H1 (cell line): Measurements from ENCODE around the gene FBXO7. TPM values are rescaled to one million over a fixed set of nuclear protein-coding genes. Genes with fewer than 3 reads are reported as not detected.

Experiments used
- CBX8 ChIP-seq: fragments of 300-800, 300-1000 bp; sonication (generic); IDR thresholded peaks from 2 replicates; pipeline ENCODE4 v1.7.1; 2016; ENCODE audit warnings: low read depth, low read length, borderline replicate concordance
- CEBPB ChIP-seq: IDR thresholded peaks from 2 replicates; pipeline ENCODE4 v1.6.1; 2012; ENCODE audit warnings: low read depth, low read length
- CREB1 ChIP-seq: IDR thresholded peaks from 2 replicates; pipeline ENCODE4 v1.6.1; 2012; ENCODE audit warnings: inconsistent platforms
- HDAC2 ChIP-seq, 2 experiments: fragments of 300-600 bp in 1 of 2; sonication (generic) in 1 of 2; IDR thresholded peaks; 2 replicates each; pipeline ENCODE4 v1.6.1; 2011 to 2012; ENCODE audit warnings: low read depth in 2 of 2, low read length in 2 of 2, mild to moderate bottlenecking in 2 of 2, moderate library complexity in 2 of 2, borderline replicate concordance in 1 of 2, inconsistent platforms in 1 of 2
- RNF2 ChIP-seq: fragments of 200-900, 300-1000 bp; sonication (generic); IDR thresholded peaks from 2 replicates; pipeline ENCODE4 v1.7.1; 2016; ENCODE audit warnings: borderline replicate concordance, low read depth, mild to moderate bottlenecking, antibody characterized with exemption, low read length; ENCODE audit not compliant: poor library complexity, severe bottlenecking; ENCODE audit errors: missing control alignments
- SP2 ChIP-seq: IDR thresholded peaks from 2 replicates; pipeline ENCODE4 v1.6.1; 2012; ENCODE audit warnings: mild to moderate bottlenecking, low read length, inconsistent platforms
- SRF ChIP-seq: IDR thresholded peaks from 2 replicates; pipeline ENCODE4 v1.6.1; 2011; ENCODE audit warnings: mild to moderate bottlenecking, low read depth, low read length, moderate library complexity
- TAF1 ChIP-seq: IDR thresholded peaks from 2 replicates; pipeline ENCODE4 v1.6.1; 2011; ENCODE audit warnings: mild to moderate bottlenecking, low read depth, low read length
- polyA plus RNA-seq, 7 experiments: library from polyadenylated mRNA; depleted of rRNA in 3 of 7; stranded (reverse) in 5 of 7; unstranded in 2 of 7; fragments of >200 nt in 5 of 7; fragments of 200-250 nt in 2 of 7; gene quantifications; 1 replicate in 5 of 7; 2 replicates in 1 of 7; 4 replicates in 1 of 7; pipeline versions ENCODE4 v1.2.1 to v1.2.3, GENCODE V29; 2011 to 2013; ENCODE audit warnings: missing spikeins in 2 of 7, mixed read lengths in 2 of 7
- total RNA-seq: library from RNA; stranded (reverse); fragmentation: NEBNext Ultra II Directional; extraction: Animal tissue kit (Norgen Biotek cat#: 25700); gene quantifications from 2 replicates; pipeline ENCODE4 v1.2.1, GENCODE V29; 2021
- TF ChIP-seq, protein P1 (sequence below): fragments of 300-600 bp; sonication (generic); IDR thresholded peaks from 2 replicates; pipeline ENCODE4 v1.7.1; 2012; ENCODE audit warnings: low read length, moderate library complexity, mild to moderate bottlenecking, inconsistent platforms; ENCODE audit not compliant: insufficient replicate concordance
- TF ChIP-seq, protein P2 (sequence below): IDR thresholded peaks from 2 replicates; pipeline ENCODE4 v1.6.1; 2012; ENCODE audit warnings: inconsistent platforms

FBXO7 gene
- total and polyA plus RNA-seq, 2 of the 8 experiments (the other 6 are each of a cell fraction or from before 2014, with no cell fraction given): 62.7 to 76.1 TPM

DNA sequence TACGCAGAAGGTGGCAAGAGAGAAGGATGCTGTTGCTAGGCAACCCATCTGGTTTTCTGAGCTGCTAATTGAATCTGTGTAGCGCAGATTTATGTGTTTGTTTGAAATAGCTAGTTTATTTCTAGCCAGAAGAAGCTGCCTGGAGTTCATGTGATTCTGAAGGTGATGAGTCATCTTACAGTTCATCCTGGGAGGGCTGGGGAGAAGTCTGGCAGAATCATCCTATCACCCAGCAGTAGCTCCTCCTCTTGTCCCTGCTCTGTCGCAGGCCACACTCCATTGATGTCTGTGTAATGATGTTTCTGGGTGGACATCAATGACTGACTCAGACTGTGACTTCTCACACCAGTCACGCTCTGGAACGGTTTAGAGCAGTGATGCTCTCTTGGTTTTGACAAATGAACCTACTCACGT lies 4.8 kb upstream of the FBXO7 start (continued):
- TF ChIP-seq, protein P1, sequence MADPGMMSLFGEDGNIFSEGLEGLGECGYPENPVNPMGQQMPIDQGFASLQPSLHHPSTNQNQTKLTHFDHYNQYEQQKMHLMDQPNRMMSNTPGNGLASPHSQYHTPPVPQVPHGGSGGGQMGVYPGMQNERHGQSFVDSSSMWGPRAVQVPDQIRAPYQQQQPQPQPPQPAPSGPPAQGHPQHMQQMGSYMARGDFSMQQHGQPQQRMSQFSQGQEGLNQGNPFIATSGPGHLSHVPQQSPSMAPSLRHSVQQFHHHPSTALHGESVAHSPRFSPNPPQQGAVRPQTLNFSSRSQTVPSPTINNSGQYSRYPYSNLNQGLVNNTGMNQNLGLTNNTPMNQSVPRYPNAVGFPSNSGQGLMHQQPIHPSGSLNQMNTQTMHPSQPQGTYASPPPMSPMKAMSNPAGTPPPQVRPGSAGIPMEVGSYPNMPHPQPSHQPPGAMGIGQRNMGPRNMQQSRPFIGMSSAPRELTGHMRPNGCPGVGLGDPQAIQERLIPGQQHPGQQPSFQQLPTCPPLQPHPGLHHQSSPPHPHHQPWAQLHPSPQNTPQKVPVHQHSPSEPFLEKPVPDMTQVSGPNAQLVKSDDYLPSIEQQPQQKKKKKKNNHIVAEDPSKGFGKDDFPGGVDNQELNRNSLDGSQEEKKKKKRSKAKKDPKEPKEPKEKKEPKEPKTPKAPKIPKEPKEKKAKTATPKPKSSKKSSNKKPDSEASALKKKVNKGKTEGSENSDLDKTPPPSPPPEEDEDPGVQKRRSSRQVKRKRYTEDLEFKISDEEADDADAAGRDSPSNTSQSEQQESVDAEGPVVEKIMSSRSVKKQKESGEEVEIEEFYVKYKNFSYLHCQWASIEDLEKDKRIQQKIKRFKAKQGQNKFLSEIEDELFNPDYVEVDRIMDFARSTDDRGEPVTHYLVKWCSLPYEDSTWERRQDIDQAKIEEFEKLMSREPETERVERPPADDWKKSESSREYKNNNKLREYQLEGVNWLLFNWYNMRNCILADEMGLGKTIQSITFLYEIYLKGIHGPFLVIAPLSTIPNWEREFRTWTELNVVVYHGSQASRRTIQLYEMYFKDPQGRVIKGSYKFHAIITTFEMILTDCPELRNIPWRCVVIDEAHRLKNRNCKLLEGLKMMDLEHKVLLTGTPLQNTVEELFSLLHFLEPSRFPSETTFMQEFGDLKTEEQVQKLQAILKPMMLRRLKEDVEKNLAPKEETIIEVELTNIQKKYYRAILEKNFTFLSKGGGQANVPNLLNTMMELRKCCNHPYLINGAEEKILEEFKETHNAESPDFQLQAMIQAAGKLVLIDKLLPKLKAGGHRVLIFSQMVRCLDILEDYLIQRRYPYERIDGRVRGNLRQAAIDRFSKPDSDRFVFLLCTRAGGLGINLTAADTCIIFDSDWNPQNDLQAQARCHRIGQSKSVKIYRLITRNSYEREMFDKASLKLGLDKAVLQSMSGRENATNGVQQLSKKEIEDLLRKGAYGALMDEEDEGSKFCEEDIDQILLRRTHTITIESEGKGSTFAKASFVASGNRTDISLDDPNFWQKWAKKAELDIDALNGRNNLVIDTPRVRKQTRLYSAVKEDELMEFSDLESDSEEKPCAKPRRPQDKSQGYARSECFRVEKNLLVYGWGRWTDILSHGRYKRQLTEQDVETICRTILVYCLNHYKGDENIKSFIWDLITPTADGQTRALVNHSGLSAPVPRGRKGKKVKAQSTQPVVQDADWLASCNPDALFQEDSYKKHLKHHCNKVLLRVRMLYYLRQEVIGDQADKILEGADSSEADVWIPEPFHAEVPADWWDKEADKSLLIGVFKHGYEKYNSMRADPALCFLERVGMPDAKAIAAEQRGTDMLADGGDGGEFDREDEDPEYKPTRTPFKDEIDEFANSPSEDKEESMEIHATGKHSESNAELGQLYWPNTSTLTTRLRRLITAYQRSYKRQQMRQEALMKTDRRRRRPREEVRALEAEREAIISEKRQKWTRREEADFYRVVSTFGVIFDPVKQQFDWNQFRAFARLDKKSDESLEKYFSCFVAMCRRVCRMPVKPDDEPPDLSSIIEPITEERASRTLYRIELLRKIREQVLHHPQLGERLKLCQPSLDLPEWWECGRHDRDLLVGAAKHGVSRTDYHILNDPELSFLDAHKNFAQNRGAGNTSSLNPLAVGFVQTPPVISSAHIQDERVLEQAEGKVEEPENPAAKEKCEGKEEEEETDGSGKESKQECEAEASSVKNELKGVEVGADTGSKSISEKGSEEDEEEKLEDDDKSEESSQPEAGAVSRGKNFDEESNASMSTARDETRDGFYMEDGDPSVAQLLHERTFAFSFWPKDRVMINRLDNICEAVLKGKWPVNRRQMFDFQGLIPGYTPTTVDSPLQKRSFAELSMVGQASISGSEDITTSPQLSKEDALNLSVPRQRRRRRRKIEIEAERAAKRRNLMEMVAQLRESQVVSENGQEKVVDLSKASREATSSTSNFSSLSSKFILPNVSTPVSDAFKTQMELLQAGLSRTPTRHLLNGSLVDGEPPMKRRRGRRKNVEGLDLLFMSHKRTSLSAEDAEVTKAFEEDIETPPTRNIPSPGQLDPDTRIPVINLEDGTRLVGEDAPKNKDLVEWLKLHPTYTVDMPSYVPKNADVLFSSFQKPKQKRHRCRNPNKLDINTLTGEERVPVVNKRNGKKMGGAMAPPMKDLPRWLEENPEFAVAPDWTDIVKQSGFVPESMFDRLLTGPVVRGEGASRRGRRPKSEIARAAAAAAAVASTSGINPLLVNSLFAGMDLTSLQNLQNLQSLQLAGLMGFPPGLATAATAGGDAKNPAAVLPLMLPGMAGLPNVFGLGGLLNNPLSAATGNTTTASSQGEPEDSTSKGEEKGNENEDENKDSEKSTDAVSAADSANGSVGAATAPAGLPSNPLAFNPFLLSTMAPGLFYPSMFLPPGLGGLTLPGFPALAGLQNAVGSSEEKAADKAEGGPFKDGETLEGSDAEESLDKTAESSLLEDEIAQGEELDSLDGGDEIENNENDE: no peak
- TF ChIP-seq SRF (no peak), SP2 (no peak), RNF2 (no peak), HDAC2 (IDR thresholded peaks at IDR 0.05; ENCODE audit: borderline replicate concordance in 1 of 2, low read depth in 2 of 2, low read length in 2 of 2) (no peak), CBX8 (no peak), TAF1 (no peak), CREB1 (no peak), CEBPB (no peak)
- TF ChIP-seq, protein P2, sequence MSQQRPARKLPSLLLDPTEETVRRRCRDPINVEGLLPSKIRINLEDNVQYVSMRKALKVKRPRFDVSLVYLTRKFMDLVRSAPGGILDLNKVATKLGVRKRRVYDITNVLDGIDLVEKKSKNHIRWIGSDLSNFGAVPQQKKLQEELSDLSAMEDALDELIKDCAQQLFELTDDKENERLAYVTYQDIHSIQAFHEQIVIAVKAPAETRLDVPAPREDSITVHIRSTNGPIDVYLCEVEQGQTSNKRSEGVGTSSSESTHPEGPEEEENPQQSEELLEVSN: no peak
